ENCODE measurements around the gene CWF19L1.

The CWF19L1 gene

DNA sequence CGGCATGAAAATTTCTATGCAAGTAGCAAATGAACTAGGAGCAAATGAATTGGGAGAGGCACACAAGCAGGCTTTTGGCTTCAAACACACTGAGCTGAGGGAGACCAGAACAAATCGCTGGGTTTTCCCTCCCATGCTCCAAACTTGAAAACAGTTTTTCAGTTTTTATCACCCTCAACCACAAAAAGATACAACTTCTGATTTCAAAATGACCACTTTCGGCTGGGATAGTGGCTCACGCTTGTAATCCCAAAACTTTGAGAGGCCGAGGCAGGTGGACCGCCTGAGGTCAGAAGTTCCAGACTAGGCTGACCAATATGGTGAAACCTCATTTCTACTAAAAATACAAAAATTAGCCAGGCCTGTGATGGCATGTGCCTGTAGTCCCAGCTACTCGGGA, 29.0 kb downstream of the CWF19L1 start:
- Histone ChIP-seq H3K4me1 (ENCODE audit: control insufficient read depth, low read length) (peaks cover 4% of the 10 kb centered on the region), H3K36me3 (ENCODE audit: control insufficient read depth, low read length) (peaks cover 74% of the 10 kb centered on the region), H3K27ac (ENCODE audit: low read depth, low read length) (no peak overlapping the region), H3K27me3 (ENCODE audit: control insufficient read depth, low read length) (no peaks in the 10 kb centered on the region), H3K4me2 (ENCODE audit: low read length) (no peak overlapping the region), H4K20me1 (ENCODE audit: control insufficient read depth, insufficient read depth, low read depth, low read length) (no peaks in the 10 kb centered on the region), H3F3A (ENCODE audit: control insufficient read depth, insufficient read depth) (peaks cover 14% of the 10 kb centered on the region), H3K4me3 (ENCODE audit: low read length) (no peak overlapping the region), H3K9me3 (ENCODE audit: control insufficient read depth, insufficient read depth, low read length) (no peaks in the 10 kb centered on the region), H3K79me2 (ENCODE audit: control insufficient read depth, low read length) (no peaks in the 10 kb centered on the region), H3K9me2 (replicated peaks; ENCODE audit: control insufficient read depth, low read length) (no peaks in the 10 kb centered on the region)
- TF ChIP-seq, protein P1, sequence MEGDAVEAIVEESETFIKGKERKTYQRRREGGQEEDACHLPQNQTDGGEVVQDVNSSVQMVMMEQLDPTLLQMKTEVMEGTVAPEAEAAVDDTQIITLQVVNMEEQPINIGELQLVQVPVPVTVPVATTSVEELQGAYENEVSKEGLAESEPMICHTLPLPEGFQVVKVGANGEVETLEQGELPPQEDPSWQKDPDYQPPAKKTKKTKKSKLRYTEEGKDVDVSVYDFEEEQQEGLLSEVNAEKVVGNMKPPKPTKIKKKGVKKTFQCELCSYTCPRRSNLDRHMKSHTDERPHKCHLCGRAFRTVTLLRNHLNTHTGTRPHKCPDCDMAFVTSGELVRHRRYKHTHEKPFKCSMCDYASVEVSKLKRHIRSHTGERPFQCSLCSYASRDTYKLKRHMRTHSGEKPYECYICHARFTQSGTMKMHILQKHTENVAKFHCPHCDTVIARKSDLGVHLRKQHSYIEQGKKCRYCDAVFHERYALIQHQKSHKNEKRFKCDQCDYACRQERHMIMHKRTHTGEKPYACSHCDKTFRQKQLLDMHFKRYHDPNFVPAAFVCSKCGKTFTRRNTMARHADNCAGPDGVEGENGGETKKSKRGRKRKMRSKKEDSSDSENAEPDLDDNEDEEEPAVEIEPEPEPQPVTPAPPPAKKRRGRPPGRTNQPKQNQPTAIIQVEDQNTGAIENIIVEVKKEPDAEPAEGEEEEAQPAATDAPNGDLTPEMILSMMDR (IDR thresholded peaks at IDR 0.05; ENCODE audit: low read depth, low read length, poor library complexity, severe bottlenecking), result no peak
- TF ChIP-seq EZH2phosphoT487 (IDR thresholded peaks at IDR 0.05; ENCODE audit: borderline replicate concordance, low read length), result no peak

DNA sequence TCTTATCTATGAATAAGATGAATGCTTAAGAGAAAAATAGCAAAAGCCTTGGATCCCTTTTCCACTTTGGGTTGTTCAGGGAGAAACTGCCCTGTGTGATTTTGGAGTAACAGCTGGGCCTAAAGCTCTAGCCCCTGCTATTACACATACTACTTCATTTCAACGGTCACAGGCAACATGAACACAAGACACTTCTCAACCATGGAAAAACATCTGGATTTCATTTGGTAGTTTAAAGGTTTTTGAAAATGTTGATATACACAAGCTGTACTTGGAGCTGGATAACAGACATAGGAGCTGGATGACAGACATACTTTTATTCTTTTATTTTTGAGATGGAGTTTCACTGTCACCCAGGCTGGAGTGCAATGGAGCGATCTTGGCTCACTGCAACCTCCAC, 35.3 kb downstream of the CWF19L1 start:
- H3K4me1 ChIP-seq (ENCODE audit: control insufficient read depth, low read length), result peaks cover 35% of the 10 kb centered on the region
- no peak overlapping the region for H3K4me3 ChIP-seq (ENCODE audit: low read length)
- no peaks in the 10 kb centered on the region for H3K9me2 ChIP-seq (replicated peaks; ENCODE audit: control insufficient read depth, low read length)
- H3K27ac ChIP-seq (ENCODE audit: low read depth, low read length), result no peak overlapping the region
- no peak overlapping the region for H3K4me2 ChIP-seq (ENCODE audit: low read length)
- peaks cover 22% of the 10 kb centered on the region for H3F3A ChIP-seq (ENCODE audit: control insufficient read depth, insufficient read depth)
- no peaks in the 10 kb centered on the region for H4K20me1 ChIP-seq (ENCODE audit: control insufficient read depth, insufficient read depth, low read depth, low read length)
- H3K9me3 ChIP-seq (ENCODE audit: control insufficient read depth, insufficient read depth, low read length), result no peaks in the 10 kb centered on the region
- H3K27me3 ChIP-seq (ENCODE audit: control insufficient read depth, low read length), result no peaks in the 10 kb centered on the region
- peaks cover 48% of the 10 kb centered on the region for H3K36me3 ChIP-seq (ENCODE audit: control insufficient read depth, low read length)
- TF ChIP-seq, protein P1 (IDR thresholded peaks at IDR 0.05; ENCODE audit: low read depth, low read length, poor library complexity, severe bottlenecking), result no peak
- TF ChIP-seq EZH2phosphoT487 (IDR thresholded peaks at IDR 0.05; ENCODE audit: borderline replicate concordance, low read length), result no peak
- H3K79me2 ChIP-seq (ENCODE audit: control insufficient read depth, low read length), result peaks cover 31% of the 10 kb centered on the region

DNA sequence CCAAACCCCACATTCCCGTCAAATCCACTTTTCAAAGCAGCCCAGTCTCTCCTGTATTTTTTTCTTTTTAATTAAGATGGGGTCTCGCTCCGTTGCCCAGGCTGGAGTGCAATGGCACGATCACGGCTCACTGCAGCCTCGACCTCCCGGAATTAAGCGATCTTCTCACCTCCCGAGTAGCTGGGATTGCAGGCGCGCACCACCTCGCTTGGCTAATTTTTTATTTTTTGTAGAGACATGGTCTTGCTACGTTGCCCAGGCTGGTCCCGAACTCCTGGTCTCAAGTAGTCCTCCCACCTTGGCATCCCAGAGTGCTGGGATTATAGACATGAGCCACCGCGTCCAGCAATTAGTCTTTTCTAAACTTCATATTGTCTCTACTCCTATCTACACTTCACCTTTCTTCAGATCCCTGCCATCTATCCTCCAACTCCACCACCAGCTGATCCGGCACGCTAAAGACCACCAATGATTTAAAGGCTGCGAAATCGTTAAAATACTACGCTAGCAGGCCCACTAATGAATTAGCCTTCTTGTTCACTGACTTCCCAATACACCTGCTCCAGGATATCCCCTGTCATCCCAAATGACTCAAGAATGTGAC, 37.5 kb downstream of the CWF19L1 start:
- Histone ChIP-seq H4K20me1 (ENCODE audit: control insufficient read depth, insufficient read depth, low read depth, low read length) (no peaks in the 10 kb centered on the region), H3K27ac (ENCODE audit: low read depth, low read length) (peak overlapping the region; percentile 14; the same call in 1 of the 2 replicates)

More for the DNA sequence above, 37.5 kb downstream of the CWF19L1 start:
- Histone ChIP-seq H3K36me3 (ENCODE audit: control insufficient read depth, low read length) (peaks cover 46% of the 10 kb centered on the region), H3K4me1 (ENCODE audit: control insufficient read depth, low read length) (peaks cover 37% of the 10 kb centered on the region), H3K27me3 (ENCODE audit: control insufficient read depth, low read length) (no peaks in the 10 kb centered on the region), H3K79me2 (ENCODE audit: control insufficient read depth, low read length) (peaks cover 47% of the 10 kb centered on the region), H3K4me3 (ENCODE audit: low read length) (peak overlapping the region; percentile 91), H3K9me3 (ENCODE audit: control insufficient read depth, insufficient read depth, low read length) (no peaks in the 10 kb centered on the region), H3K9me2 (replicated peaks; ENCODE audit: control insufficient read depth, low read length) (no peaks in the 10 kb centered on the region), H3K4me2 (ENCODE audit: low read length) (peak overlapping the region; percentile 76), H3F3A (ENCODE audit: control insufficient read depth, insufficient read depth) (peaks cover 19% of the 10 kb centered on the region)
- TF ChIP-seq, protein P1 (IDR thresholded peaks at IDR 0.05; ENCODE audit: low read depth, low read length, poor library complexity, severe bottlenecking), result no peak
- TF ChIP-seq EZH2phosphoT487 (IDR thresholded peaks at IDR 0.05; ENCODE audit: borderline replicate concordance, low read length), result no peak

Measured in DOHH2 (cell line).